GM19023 (cell line): Measurements from ENCODE around the gene PUM2.
"Not testable (repeated sequence)": the region's sequence is repeated elsewhere in the genome, so short reads cannot be mapped to it uniquely, and the experiment has no call there.

Experiments
- ATAC-seq: cut with Tn5 transposase; IDR thresholded peaks from one replicate; pipeline ENCODE4 v1.9.1; 2021; ENCODE audit warnings: mild to moderate bottlenecking, moderate library complexity; ENCODE audit not compliant: unreplicated experiment

PUM2 gene

DNA sequence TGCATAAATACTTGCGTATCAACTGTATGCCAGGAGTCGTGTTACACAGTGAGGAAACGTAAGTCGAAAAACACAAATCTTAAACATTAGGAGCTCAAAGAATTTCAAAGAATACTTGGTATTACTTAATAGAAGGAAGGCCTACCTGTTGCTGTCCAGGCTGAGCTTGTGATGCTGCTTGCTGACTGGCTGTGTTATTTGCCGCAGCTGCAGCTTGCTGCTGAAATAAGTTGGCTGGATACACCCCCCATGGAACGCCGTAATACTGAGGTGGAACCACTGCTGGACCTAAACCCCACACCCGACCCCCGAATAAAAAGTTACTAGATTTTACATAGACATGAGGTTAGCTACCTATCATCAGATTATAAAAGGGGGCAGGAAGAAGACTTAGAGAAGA, 56.4 kb downstream of the PUM2 start:
- no peak for ATAC-seq

DNA sequence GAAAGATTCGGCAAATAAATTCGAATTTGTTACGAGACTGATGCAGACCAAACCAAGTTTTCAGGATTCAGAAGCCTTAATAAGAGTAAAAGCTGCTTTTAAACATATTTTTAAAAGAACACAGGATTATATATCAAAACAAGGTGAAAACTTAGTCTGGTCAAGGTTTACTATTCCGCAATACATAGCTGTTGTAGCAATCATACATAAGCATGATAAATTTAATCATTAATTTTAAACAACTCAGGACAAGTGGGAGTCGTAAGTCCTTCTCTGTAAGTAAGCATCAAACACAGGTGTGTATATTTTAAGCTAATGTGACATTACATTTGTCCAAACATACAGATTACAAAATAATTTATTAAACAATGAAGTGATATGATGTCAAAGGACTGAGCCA, 57.7 kb downstream of the PUM2 start:
- ATAC-seq = no peak

DNA sequence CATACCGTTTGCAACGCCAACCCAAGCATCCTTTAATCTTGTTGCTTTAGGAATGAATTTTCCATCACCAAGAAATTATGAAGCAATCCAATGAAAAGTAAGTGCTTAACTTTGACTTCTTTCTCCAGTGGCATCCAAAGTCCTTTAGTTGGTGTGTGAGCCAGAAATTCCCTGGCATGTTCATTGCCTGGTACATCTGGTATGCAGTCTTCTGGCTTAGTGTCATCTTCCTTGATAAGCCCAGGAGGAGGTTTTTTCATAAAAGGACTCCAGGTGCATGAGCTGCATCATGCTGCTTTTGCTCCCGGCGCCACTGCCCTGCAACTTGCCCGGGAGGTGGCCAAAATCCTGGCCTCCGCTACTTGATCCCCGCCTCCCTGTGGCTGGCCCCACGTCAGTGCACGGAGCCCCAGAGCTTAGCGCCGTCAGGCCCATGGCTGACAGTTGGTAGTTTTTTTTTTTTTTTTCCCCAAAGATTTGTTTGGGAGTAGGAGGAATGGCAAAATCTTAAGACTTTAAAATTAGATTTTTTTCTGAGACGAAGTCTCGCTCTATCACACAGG, 58.7 kb downstream of the PUM2 start:
- no peak for ATAC-seq

DNA sequence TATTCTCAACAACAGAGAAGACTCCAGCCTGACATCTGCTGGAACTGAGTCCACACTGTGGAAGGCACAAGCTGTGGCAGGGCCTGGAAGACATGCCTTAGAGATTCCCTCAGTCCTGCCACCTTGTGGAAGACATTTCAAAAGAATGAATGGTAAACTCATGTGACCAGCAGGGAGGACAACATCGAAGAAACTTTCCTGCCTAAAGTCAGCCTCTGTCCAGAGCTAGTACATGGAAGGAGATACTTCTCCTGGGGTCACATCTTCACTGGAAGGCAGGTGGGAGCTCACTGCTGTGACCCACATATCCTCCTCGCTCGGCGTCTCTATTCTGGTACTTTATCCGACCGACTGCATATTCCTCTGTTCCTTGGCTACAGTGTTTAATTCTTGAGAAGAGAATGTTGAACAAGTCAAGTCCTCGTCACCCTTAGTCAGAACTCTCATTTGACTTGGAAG, 59.5 kb downstream of the PUM2 start:
- no peak for ATAC-seq

DNA sequence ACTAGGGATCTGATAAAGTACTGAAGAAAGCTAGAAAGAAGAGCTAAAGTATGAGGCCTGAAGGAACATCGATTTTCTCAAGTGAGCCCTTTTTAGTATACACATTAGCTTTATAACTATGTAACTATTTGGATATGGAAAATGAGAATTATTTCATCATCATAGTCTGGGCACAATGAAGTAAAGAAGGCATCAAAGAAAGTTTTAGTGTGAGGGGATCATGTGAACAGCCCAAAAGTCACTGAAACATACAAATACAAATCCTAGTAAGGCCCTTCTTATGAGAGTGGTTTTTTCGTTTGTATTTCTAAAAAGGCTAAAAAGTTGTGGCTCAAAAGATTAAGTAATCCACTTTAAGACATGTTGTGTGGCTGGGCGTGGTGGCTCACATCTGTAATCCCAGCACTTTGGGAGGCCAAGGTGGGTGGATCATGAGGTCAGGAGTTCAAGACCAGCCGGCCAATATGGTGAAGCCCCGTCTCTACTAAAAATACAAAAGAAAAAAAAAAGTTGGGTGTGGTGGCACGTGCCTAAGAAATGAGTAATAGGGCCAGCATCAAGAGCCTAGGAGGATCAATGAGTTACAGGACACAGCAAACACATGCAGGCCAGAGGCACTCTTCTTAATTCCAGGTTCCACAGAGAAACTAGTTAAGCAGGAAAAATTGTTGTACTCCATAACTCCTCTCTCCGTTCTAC, 61.9 kb downstream of the PUM2 start:
- no peak for ATAC-seq

DNA sequence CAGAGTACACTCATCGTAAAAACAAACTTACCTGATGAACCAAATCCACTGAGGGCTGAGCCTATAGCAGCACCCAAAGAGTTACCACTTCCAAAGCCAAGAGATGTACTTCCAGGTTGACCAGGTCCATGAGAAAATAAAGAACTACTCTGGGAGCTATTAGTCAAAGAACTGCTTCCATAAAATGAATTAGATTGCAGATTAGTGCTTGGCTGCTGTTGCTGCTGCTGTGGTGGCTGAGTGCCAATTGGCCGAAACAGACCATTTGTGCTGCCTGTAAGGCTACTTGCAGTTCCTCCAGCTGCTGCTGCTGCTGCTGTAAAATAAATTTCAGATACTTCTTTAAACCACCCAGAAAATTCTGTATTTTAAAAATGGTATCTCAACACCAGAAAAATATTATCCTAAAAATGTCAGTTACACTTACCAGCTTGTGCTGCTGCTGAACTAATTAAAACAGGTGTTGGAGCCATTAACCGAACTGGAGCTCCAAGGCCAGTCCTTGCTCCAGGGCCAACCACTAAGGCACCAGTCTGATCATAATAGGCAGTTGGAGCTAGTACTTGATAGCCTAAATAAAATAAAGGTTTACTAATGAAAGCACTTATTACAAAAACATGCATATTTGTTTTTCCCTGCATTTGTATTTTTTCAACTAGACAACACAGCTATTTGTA, 67.6 kb downstream of the PUM2 start:
- no peak for ATAC-seq

DNA sequence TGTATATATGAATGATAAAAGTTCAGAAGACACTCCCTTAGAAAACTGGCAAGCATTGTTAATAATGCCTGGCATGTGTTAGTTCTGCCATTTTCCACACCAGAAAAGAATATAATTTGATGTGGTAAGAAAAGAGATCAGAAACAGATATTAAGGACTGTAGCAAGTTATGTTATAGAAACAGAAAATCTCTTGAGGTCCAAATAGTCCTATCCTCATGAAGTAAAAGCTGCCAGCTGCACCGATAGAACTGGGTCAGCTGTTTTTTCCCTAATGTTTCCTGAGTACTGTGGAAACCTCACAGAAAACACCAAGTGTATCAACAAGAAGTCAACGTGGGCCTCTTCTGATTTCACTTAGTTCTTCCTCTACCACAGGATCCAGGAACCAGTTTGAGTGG, 68.8 kb downstream of the PUM2 start:
- ATAC-seq = no peak

DNA sequence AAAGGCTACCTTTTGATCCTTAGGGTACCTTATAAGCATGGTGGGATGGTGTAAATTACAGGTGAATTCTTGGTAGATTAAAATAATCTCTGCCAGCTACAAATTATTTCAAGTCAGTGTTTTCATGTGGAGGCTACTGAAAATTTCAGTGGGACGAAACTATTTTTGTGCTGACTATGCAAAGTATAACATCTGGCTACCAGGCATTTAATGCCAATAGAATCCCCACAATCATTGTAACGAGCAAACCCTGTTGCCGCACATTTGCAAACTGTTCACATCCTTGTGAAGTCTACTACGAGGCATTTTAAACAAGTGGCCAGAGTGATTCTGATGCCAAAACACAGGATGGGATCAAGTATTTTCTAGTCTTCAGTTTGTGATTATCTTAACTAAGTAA, 77.6 kb downstream of the PUM2 start:
- ATAC-seq = no peak

DNA sequence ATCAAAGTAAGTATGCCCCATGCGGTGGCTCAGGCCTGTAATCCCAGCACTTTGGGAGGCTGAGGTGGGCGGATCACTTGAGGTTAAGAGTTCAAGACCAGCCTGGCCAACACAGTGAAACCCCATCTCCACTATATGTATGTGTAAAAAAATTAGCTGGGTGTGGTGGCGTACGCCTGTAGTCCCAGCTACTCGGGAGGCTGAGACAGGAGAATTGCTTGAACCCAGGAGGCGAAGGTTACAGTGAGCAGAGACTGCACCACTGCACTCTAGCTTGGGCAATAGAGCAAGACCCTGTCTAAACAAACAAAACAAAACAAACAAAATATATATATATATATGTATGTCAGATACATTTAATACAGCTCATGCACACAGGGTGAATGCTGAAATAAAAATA, 82.3 kb downstream of the PUM2 start:
- ATAC-seq = not testable (repeated sequence)

DNA sequence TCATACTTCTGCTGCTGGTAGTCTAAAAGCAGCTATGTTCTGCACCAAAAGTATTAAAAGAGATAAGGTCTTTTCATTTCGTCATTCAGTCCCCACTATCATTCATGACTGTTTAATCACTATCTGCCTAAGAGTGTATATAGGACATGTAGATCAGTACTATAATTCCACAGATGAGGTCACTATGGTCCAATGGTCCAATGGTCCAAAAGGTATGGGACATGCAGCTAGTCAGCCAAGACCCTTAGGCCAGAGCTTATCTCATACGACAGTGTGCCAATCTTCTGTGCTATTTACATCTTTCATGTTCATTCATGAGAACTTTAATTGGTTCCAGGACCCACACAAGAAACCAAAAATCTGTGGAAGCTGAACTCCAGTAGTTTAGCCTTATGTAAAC, 83.1 kb downstream of the PUM2 start:
- ATAC-seq = no peak

DNA sequence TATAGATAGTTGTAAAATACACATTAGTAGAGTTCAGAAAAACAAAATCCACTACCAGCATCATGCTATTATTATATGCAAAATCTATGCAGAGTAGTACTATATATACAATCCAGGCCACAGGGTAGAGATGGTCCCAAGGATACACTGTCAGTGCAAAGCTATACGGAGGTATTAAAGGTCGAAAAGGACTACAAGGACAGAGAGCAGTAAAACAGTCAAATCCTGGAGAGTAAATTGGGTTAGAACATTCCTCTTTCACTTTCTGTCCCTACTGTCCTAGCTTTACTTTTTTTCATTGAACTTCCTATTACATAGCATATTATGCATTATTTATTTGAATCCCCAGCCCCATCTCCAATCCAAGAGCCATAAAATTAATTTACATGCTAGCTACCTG, 86.0 kb downstream of the PUM2 start:
- ATAC-seq = no peak

DNA sequence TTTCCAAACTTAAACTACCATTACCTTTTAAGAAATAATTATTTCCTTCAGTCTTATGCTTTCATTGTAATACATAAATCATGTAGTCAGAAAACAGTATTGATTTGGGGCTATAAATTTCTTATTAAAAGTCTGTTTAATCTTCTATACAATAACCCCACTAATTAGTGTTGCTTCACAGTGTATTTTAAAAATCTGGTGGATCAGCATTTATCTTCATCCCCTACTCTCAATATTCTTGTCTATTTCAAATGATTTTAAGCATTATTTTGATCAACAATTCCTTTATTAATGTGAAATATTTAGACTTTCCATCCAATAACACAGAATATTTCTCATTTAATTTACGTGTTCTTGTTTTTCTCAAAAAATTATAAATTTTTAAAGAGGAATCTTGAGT, 93.2 kb downstream of the PUM2 start:
- no peak for ATAC-seq

DNA sequence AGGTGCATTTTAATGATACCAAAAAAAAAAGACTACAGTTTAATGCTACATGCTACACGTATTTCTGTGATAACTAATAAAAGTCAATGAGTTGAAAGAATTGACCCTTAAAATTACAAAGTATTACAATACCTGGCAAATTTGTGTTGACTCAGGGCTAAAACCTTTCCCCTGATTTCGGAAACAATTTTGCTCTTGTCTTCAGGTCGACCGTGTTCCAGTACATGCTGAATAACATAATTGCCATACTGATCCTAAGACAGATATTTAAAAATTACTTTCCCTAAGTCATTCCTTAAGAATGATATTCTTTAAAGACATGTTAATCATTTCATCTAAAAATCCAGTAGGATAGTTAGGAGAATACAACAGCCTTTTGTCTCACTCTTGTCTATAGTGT, 95.9 kb downstream of the PUM2 start:
- no peak for ATAC-seq

DNA sequence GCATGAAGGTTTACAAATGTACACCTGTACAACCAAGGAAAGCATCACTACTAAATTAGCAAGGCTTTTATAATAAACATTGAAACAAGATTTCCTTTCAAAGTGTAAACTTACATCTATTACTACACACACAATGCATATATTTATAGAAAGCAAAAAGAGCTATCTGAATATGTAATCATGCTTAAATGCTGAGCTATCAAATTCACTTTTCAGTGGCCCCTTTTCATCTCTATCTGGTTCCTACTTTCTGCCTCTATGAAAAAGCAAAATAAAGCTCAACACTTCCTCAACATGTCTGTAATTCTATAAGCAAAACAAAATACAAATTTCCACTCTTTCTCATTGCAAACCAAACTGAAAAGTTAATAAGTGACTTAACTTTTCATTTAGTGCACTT, 100.2 kb downstream of the PUM2 start:
- ATAC-seq = no peak

DNA sequence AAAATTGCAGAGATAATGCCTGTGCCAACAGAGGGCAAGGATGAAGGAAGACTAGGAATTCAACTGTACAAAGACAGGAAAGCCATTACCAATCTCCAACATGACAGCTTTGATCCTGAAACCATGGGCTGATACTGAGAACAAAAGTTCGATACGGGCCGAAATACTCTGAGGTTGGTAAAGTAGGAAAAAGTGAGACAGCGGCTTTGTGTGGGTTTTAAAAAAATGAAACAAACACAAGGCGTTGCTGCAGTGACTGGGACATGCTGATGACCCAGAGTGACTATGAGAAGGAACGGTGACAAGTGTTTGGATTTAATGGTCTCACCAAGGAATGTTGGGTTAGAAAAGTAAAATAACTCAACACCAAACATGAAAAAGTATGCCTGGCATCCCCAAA, 101.5 kb downstream of the PUM2 start:
- ATAC-seq = no peak

DNA sequence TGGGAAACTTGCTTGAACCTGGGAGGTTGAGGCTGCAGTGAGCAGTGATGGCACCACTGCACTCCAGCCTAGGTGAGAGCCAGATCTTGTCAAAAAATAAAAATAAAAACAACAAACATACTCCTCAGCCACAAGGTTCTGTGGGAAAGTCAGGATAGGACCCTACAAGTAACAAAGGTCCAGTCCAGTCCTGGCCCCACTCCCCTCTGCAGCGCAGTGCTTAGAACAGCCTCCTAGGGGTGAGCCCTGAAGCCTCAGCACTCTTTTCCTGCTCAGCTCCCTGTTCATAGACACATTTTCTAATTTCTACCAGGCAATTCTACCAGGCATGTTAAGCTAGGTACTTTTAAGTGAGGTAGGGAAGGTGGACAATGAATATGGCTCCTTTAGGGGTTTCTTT, 103.6 kb downstream of the PUM2 start:
- no peak for ATAC-seq

DNA sequence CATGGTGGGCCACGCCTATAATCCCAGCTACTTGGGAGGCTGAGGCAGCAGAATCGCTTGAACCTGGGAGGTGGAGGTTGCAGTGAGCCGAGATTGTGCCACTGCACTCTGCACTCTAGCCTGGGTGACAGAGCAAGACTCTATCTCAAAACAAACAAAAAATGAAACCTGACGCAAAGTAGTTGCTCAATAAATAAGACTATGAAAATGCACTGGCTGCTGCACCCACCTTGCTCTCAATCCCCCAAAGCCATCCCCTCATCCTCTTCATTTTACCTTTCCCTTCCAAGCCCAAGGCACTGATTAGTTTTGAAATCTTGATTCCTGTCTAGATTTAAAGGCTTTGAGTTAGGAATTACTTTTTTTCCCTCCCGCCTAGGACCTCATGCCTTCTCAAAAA, 107.0 kb downstream of the PUM2 start:
- ATAC-seq = not testable (repeated sequence)

DNA sequence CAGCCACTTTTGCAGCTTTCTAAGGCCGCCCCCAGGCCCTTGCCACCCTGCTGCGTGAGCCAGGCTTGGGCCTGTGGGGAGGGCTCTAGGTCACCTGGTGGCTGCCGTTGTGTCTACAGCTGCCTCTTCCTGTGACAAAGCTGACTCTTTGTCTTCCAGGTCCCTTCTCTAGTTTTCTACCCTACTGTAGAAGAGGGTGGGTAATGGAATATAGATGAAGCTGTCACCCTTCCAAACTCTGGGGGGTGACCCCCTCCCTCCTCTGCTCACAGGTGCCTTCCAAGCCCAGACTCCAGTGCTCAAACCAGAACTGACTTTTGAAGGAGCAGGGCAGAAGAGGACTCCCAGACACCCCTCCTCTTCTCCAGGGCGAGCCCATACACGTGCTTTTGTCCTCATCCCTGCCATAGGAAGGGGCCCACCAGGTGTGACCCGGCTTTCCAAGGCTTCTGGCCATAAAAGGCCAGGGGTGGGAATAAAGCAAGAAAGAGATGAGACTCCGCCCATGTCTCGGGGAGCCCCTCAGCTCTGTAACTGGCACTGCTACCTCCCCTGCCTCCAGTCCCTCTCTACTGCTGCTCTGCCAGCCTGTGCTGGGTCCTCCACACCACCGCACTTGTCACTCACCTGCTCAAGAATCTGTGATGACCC, 107.8 kb downstream of the PUM2 start:
- ATAC-seq = no peak

DNA sequence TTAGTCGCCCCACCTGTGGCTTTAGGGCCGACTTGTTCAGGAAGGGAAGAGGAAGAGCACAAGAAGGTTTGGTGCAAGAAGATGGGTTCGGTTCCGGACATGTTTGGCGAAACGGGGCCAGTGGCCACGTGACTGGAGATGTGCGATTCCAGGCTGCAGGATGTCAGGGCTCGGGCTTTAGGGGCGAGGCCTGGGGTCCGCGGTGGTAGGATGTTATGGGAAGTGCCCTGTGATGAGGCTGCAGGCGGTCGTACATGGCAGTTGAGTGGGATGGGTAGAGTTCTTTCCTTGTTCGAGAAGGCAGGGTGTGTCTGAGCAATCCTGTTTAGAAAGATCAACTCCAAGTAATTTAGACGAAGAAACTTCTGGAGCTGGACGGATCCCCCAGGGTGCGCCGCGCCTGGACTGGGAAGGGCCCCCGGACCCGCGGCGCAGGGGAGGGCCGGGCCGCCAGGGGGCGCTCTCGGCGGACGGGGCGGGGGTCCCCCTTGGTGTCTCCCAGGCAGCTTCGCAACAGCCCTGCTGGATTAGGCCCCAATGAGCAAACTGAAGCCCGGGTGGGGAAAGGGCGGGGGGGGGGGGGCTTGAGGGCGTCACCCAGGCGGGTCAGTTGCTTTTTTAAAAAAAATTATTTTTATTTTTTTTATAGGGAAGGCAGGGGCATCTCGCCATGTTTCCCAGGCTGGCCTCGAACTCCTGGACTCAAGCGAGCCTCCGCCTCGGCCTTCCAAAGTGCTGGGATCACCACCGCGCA, 108.5 kb downstream of the PUM2 start:
- no peak for ATAC-seq

DNA sequence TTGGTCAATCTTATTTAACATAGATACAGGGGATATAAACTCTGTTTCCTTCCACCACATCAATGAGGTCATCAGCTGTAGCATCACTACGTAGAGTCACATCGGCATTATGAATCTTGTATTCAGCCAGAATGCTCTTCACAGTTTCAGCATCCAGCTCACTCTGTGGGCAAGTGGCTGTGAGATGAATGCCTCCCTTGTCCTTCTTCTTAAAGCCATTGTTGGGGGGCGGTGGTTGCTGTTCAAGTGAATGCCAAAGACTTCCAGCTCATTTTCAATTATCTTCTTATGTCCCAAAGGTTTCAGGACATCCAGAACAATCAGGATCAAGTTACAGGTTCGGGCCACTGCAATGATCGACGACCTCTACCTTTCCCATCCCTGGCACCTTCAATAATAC, 110.4 kb downstream of the PUM2 start:
- ATAC-seq = not testable (repeated sequence)

DNA sequence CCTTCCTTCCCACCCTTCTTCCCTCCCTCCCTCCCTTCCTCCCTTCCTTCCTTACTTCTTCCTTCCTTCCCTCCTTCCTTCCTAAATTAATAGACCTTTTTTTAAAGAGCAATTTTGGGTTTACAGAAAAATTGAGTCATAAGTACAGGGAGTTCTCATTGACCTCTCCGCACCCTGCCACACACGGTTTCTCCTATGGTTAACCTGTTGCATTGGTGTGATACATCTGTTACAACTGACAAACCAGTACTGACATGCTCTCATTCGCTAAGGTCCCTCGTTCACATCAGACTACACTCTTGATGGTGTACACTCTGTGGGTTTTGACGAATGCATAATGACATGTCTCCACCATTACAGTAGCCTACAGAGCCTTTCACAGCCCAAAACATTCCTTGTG, 114.1 kb downstream of the PUM2 start:
- ATAC-seq = no peak
